ENCODE results near the gene E2F1. TPM values are rescaled to one million over a fixed set of nuclear protein-coding genes. Genes with fewer than 3 reads are reported as not detected.

Gene E2F1
- total and polyA plus RNA-seq, 2 of the 4 experiments (the other 2 are of a cell fraction): 10.9 to 14.0 TPM

GRCh38 chr20:33657704-33658095 lies 28.5 kb downstream of the E2F1 start:
- no peak overlapping the region for H3K56ac ChIP-seq (ENCODE audit: extremely low read depth, insufficient read depth, low read length)
- dilution Hi-C loops (cut with HindIII; ENCODE audit: low sequenced_read_pairs, unreplicated experiment) (no loop called here), intact Hi-C loops (cut with micrococcal nuclease) (no loop called here), in situ Hi-C loops (cut with MboI; ENCODE audit: low sequenced_read_pairs) (no loop called here)
- no peak overlapping the region for H2AK5ac ChIP-seq (ENCODE audit: low read depth, low read length)
- no peak overlapping the region for H3K23ac ChIP-seq (ENCODE audit: low read depth, low read length)
- no peak overlapping the region for H2BK5ac ChIP-seq (ENCODE audit: low read depth, low read length, poor library complexity, severe bottlenecking)
- no peak overlapping the region for H3K4ac ChIP-seq (ENCODE audit: low read depth, low read length)
- no peaks in the 10 kb centered on the region for H3K9me3 ChIP-seq (ENCODE audit: control insufficient read depth, insufficient read depth, low read length)
- no peak overlapping the region for H2BK15ac ChIP-seq (ENCODE audit: low read depth, low read length)
- no peak overlapping the region for H2BK20ac ChIP-seq (ENCODE audit: low read depth, low read length)
- no peak overlapping the region for H3K18ac ChIP-seq (ENCODE audit: low read depth, low read length)
- ChIA-PET CTCF (no interaction called here), POLR2A (ENCODE audit: unreplicated experiment) (no interaction called here)
- WGBS, 2 experiments (ENCODE audit: extremely low coverage in 2 of 2, insufficient read length in 1 of 2): 100% methylated on average over 1 of the region's 12 CpGs; no CpG with 5 or more reads in 1 of the 2 experiments
- no peak overlapping the region for H2AFZ ChIP-seq (replicated peaks; ENCODE audit: low read length, poor library complexity)
- no peaks in the 10 kb centered on the region for H3K27me3 ChIP-seq (ENCODE audit: control insufficient read depth, insufficient read depth, low read length)
- no TSS peak for BruUV-seq (replicated peaks)
- no peak overlapping the region for H3K14ac ChIP-seq (replicated peaks; ENCODE audit: low read depth, low read length)
- no peak overlapping the region for H4K5ac ChIP-seq (ENCODE audit: low read depth, low read length)
- no peak overlapping the region for H4K8ac ChIP-seq (ENCODE audit: low read depth in 2 of 2, low read length in 2 of 2)
- no peaks in the 10 kb centered on the region for H4K20me1 ChIP-seq (ENCODE audit: insufficient read depth, low read length)
- peaks cover 6% of the 10 kb centered on the region for H3K9me1 ChIP-seq (ENCODE audit: insufficient read depth, low read length)
- TF ChIP-seq CHD1 (IDR thresholded peaks at IDR 0.05; ENCODE audit: low read depth, low read length) (no peak), CEBPB (IDR thresholded peaks at IDR 0.05; ENCODE audit: low read depth, low read length) (no peak), BHLHE40 (IDR thresholded peaks at IDR 0.05; ENCODE audit: low read depth, low read length) (no peak), MAZ (IDR thresholded peaks at IDR 0.05; ENCODE audit: borderline replicate concordance, low read depth, low read length) (no peak), FOS (IDR thresholded peaks at IDR 0.05; ENCODE audit: low read depth, low read length) (no peak), RFX5 (IDR thresholded peaks at IDR 0.05; ENCODE audit: low read depth, low read length) (no peak), MXI1 (IDR thresholded peaks at IDR 0.05; ENCODE audit: borderline replicate concordance, low read depth, low read length) (no peak), RCOR1 (IDR thresholded peaks at IDR 0.05; ENCODE audit: insufficient replicate concordance, low read length) (no peak), USF2 (IDR thresholded peaks at IDR 0.05; ENCODE audit: low read depth, low read length) (no peak), CTCF (conservative IDR thresholded peaks at IDR 0.05; ENCODE audit: low read depth, low read length) (no peak), POLR2A (IDR thresholded peaks at IDR 0.05; ENCODE audit: low read depth, low read length) (no peak), ELK1 (IDR thresholded peaks at IDR 0.05; ENCODE audit: borderline replicate concordance, low read depth, low read length) (no peak), NFE2L2 (IDR thresholded peaks at IDR 0.05; ENCODE audit: low read depth, low read length) (no peak), MAFK (IDR thresholded peaks at IDR 0.05; ENCODE audit: low read depth, low read length) (no peak), RAD21 (IDR thresholded peaks at IDR 0.05; ENCODE audit: low read length) (no peak), SMC3 (IDR thresholded peaks at IDR 0.05; ENCODE audit: low read depth, low read length) (no peak)
- no peak overlapping the region for H2AK9ac ChIP-seq (replicated peaks; ENCODE audit: low read depth, low read length, poor library complexity)
- H3K27ac ChIP-seq (ENCODE audit: insufficient read depth, low read length): no peak overlapping the region
- DNase-seq (no peak), ATAC-seq (ENCODE audit: low read depth) (no peak)
- H3K36me3 ChIP-seq (ENCODE audit: control insufficient read depth, insufficient read depth, low read length): peaks cover 19% of the 10 kb centered on the region; the same call in 1 of the 2 replicates
- H3K4me3 ChIP-seq (ENCODE audit: insufficient read depth, low read depth, low read length): no peak overlapping the region
- peaks cover 1% of the 10 kb centered on the region; the same call in 1 of the 2 replicates for H3K4me1 ChIP-seq (ENCODE audit: control insufficient read depth, insufficient read depth, low read length)
- H3K4me2 ChIP-seq (ENCODE audit: low read depth, low read length): no peak overlapping the region
- no peak overlapping the region for H2BK120ac ChIP-seq (ENCODE audit: low read depth, low read length)
- no peak overlapping the region for H4K91ac ChIP-seq (ENCODE audit: insufficient read depth, low read depth, low read length)
- H3K9ac ChIP-seq (ENCODE audit: low read depth, low read length): no peak overlapping the region
- peaks cover 1 to 11% of the 10 kb centered on the region in 2 experiments; a peak in 3 of 4 replicates for H3K79me1 ChIP-seq (ENCODE audit: low read depth in 1 of 2, low read length in 2 of 2)
